HG03039 (cell line): ENCODE measurements around the gene CYP46A1.

Experiments used
- ATAC-seq: cut with Tn5 transposase; IDR thresholded peaks from one replicate; pipeline ENCODE4 v1.9.1; 2021; ENCODE audit warnings: mild to moderate bottlenecking, moderate library complexity; ENCODE audit not compliant: unreplicated experiment

The CYP46A1 gene

GRCh38 chr14:99686557-99687283 lies 2.6 kb downstream of the CYP46A1 start:
- ATAC-seq: no peak

- ATAC-seq: no peak
Measured at GRCh38 chr14:99687284-99688209, 3.4 kb downstream of the CYP46A1 start.

- ATAC-seq: no peak
Measured at GRCh38 chr14:99688210-99688581, 4.1 kb downstream of the CYP46A1 start.

- ATAC-seq: no peak
Measured at GRCh38 chr14:99688629-99689028, 4.5 kb downstream of the CYP46A1 start.

- no peak for ATAC-seq
Measured at GRCh38 chr14:99689266-99690236, 5.5 kb downstream of the CYP46A1 start.

GRCh38 chr14:99690636-99691035 lies 6.5 kb downstream of the CYP46A1 start:
- no peak for ATAC-seq

GRCh38 chr14:99691111-99691885 lies 7.2 kb downstream of the CYP46A1 start:
- no peak for ATAC-seq

- ATAC-seq: no peak
Measured at GRCh38 chr14:99693918-99694317, 9.8 kb downstream of the CYP46A1 start.

GRCh38 chr14:99696929-99697328 lies 12.8 kb downstream of the CYP46A1 start:
- no peak for ATAC-seq

- ATAC-seq: no peak
Measured at GRCh38 chr14:99698236-99698635, 14.1 kb downstream of the CYP46A1 start.

GRCh38 chr14:99698642-99699041 lies 14.5 kb downstream of the CYP46A1 start:
- no peak for ATAC-seq

GRCh38 chr14:99699085-99699760 lies 15.1 kb downstream of the CYP46A1 start:
- no peak for ATAC-seq

GRCh38 chr14:99699861-99700260 lies 15.8 kb downstream of the CYP46A1 start:
- no peak for ATAC-seq

GRCh38 chr14:99700379-99700778 lies 16.3 kb downstream of the CYP46A1 start:
- ATAC-seq: no peak

- no peak for ATAC-seq
Measured at GRCh38 chr14:99701260-99701659, 17.2 kb downstream of the CYP46A1 start.

GRCh38 chr14:99702115-99702514 lies 18.0 kb downstream of the CYP46A1 start:
- no peak for ATAC-seq

GRCh38 chr14:99703381-99703780 lies 19.3 kb downstream of the CYP46A1 start:
- no peak for ATAC-seq

GRCh38 chr14:99704037-99704436 lies 19.9 kb downstream of the CYP46A1 start:
- ATAC-seq: no peak

- no peak for ATAC-seq
Measured at GRCh38 chr14:99706107-99706900, 22.2 kb downstream of the CYP46A1 start.
